Measurements from ENCODE around the gene HOXC6. TPM values are rescaled to one million over a fixed set of nuclear protein-coding genes. Genes with fewer than 3 reads are reported as not detected.

The HOXC6 gene
- total and polyA plus RNA-seq, 2 of the 13 experiments (the other 11 are each of a cell fraction or from before 2014, with no cell fraction given), result not detected

GRCh38 chr12:54028314-54029201, at the start of gene HOXC6 (continued):
- no peak for TF ChIP-seq RERE (CRISPR knock-in tag; IDR thresholded peaks at IDR 0.05; ENCODE audit: low read depth)
- TF ChIP-seq HOXA9 (CRISPR knock-in tag; IDR thresholded peaks at IDR 0.05; ENCODE audit: borderline replicate concordance), result no peak
- TF ChIP-seq HMGA1 (CRISPR knock-in tag; conservative IDR thresholded peaks at IDR 0.05), result no peak
- no peak for TF ChIP-seq U2AF1 (optimal IDR thresholded peaks at IDR 0.05; ENCODE audit: low read depth, low read length)

Measured in HepG2 (cell line).